Measurements from ENCODE around the gene DNMT3A. TPM values are rescaled to one million over a fixed set of nuclear protein-coding genes. Genes with fewer than 3 reads are reported as not detected.
A peak's percentile ranks its signal among the peaks of the same experiment; 100 is the strongest.

Gene DNMT3A
- total RNA-seq, 1 experiment from 2014 or later = 215 TPM

GRCh38 chr2:25274868-25275574 lies 66.7 kb downstream of the DNMT3A start:
- H3K4me2 ChIP-seq (ENCODE audit: insufficient read depth, insufficient read length, low read length) = no peak overlapping the region
- TF ChIP-seq, protein P1, sequence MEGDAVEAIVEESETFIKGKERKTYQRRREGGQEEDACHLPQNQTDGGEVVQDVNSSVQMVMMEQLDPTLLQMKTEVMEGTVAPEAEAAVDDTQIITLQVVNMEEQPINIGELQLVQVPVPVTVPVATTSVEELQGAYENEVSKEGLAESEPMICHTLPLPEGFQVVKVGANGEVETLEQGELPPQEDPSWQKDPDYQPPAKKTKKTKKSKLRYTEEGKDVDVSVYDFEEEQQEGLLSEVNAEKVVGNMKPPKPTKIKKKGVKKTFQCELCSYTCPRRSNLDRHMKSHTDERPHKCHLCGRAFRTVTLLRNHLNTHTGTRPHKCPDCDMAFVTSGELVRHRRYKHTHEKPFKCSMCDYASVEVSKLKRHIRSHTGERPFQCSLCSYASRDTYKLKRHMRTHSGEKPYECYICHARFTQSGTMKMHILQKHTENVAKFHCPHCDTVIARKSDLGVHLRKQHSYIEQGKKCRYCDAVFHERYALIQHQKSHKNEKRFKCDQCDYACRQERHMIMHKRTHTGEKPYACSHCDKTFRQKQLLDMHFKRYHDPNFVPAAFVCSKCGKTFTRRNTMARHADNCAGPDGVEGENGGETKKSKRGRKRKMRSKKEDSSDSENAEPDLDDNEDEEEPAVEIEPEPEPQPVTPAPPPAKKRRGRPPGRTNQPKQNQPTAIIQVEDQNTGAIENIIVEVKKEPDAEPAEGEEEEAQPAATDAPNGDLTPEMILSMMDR (conservative IDR thresholded peaks at IDR 0.05) = no peak
- H2AFZ ChIP-seq (ENCODE audit: low read length) = no peak overlapping the region

More at GRCh38 chr2:25274868-25275574, 66.7 kb downstream of the DNMT3A start:
- Histone ChIP-seq H3K79me2 (ENCODE audit: insufficient read depth, low read length) (no peaks in the 10 kb centered on the region), H3K23me2 (ENCODE audit: insufficient read length, low read depth, low read length, poor library complexity, severe bottlenecking) (peaks cover 3% of the 10 kb centered on the region), H2BK20ac (ENCODE audit: low read depth, low read length, poor library complexity, severe bottlenecking) (no peak overlapping the region), H2AK5ac (ENCODE audit: insufficient read length, low read length) (no peak overlapping the region), H4K5ac (ENCODE audit: insufficient read length, low read depth, low read length) (no peak overlapping the region), H3K4me1 (ENCODE audit: insufficient read depth, low read length) (peaks cover 2% of the 10 kb centered on the region), H3K56ac (ENCODE audit: insufficient read length, low read depth, low read length) (no peak overlapping the region), H3K27ac (ENCODE audit: insufficient read length, low read depth, low read length) (no peak overlapping the region), H4K20me1 (ENCODE audit: control insufficient read depth, insufficient read depth, insufficient read length) (peaks cover 3% of the 10 kb centered on the region), H3K27me3 (ENCODE audit: insufficient read depth, low read length) (no peaks in the 10 kb centered on the region), H2BK120ac (ENCODE audit: low read depth, low read length, poor library complexity, severe bottlenecking) (no peak overlapping the region), H3K4ac (ENCODE audit: low read depth, low read length) (no peak overlapping the region), H3K79me1 (ENCODE audit: insufficient read depth, low read depth, low read length, poor library complexity, severe bottlenecking) (no peaks in the 10 kb centered on the region), H2BK5ac (ENCODE audit: insufficient read length, low read length) (no peak overlapping the region), H4K91ac (ENCODE audit: insufficient read length, low read depth, low read length) (no peak overlapping the region), H3T11ph (ENCODE audit: low read length) (no peak overlapping the region), H3K14ac (ENCODE audit: insufficient read depth, low read length) (no peak overlapping the region), H2BK15ac (ENCODE audit: low read depth, low read length) (no peak overlapping the region), H3K18ac (ENCODE audit: insufficient read length, low read depth, low read length) (no peak overlapping the region), H3K23ac (ENCODE audit: insufficient read length, low read depth, low read length) (no peak overlapping the region), H4K8ac (replicated peaks; ENCODE audit: insufficient read length, low read depth, low read length) (no peak overlapping the region), H3K9ac (ENCODE audit: extremely low read depth, insufficient read length, low read length) (no peak overlapping the region), H2BK12ac (ENCODE audit: insufficient read length, low read depth, low read length) (no peak overlapping the region), H3K9me3 (ENCODE audit: control insufficient read depth, low read depth, low read length) (no peaks in the 10 kb centered on the region)
- Mint-ChIP-seq H3K27me3 (ENCODE audit: low read depth) (peaks cover 1% of the 10 kb centered on the region; the same call in 1 of the 2 replicates), H3K27ac (0 out of 7 replicates have a peak overlapping the region, but pooled peaks of 1 of the 3 experiments have one; percentile 39), H3K9me3 (no peaks in the 10 kb centered on the region), H3K4me3 (no peak overlapping the region), H3K4me1 (peaks cover 52 to 55% of the 10 kb centered on the region in 2 experiments), H3K36me3 (ENCODE audit: insufficient read depth in 1 of 3, low read depth in 3 of 3) (peaks cover 0 to 20% (median 2%) of the 10 kb centered on the region in 3 experiments; a peak in 6 of 7 replicates)
- no peak for DNase-seq
- WGBS (ENCODE audit: extremely low coverage, insufficient read length, low lambda C conversion rate) = no CpG with 5 or more reads among the region's 27 CpGs

All from H9 (cell line).